ENCODE data around the gene TAP2. TPM values are rescaled to one million over a fixed set of nuclear protein-coding genes. Genes with fewer than 3 reads are reported as not detected.

TAP2 gene
- total and polyA plus RNA-seq, 2 donors (not counting 1 experiment from before 2014, with no cell fraction given), result 66.1 to 126 TPM

GRCh38 chr6:32819729-32820128, 18.8 kb downstream of the TAP2 start:
- peaks cover 0 to 4% of the 10 kb centered on the region in 2 experiments for H3K36me3 ChIP-seq (replicated peaks in 1 of 2; ENCODE audit: control extremely low read depth in 1 of 2, control insufficient read depth in 1 of 2, extremely low read depth in 1 of 2, insufficient read depth in 2 of 2, low read length in 1 of 2)
- no peaks in the 10 kb centered on the region for H4K20me1 ChIP-seq (ENCODE audit: control insufficient read depth, insufficient read depth, low read length, poor library complexity, severe bottlenecking)
- ATAC-seq (ENCODE audit: low read depth) (no peak), DNase-seq (no peak)
- POLR2A ChIA-PET, result interaction anchor here (1.3 kb wide), 1 partner anchor 18 kb away, joined by 4 read pairs; the partner anchor contains the start of gene TAP2
- H3K79me2 ChIP-seq (ENCODE audit: control insufficient read depth, insufficient read depth, low read length), result peaks cover 39% of the 10 kb centered on the region
- peak overlapping the region in 1 of 2 donors; percentile 27 for H3K27ac ChIP-seq (ENCODE audit: low read length in 2 of 2)
- no peak overlapping the region for H3K4me3 ChIP-seq (ENCODE audit: control extremely low read depth in 1 of 5, extremely low read depth in 1 of 5, insufficient read depth in 1 of 5, low read depth in 2 of 5, low read length in 4 of 5)
- Mint-ChIP-seq H3K9me3 (ENCODE audit: insufficient read depth) (no peaks in the 10 kb centered on the region), H3K27ac (peak overlapping the region; percentile 56), H3K27me3 (no peaks in the 10 kb centered on the region), H3K4me3 (peak overlapping the region; percentile 15), H3K4me1 (peaks cover 66% of the 10 kb centered on the region)
- no peaks in the 10 kb centered on the region for H3K9me3 ChIP-seq (ENCODE audit: control extremely low read depth in 1 of 3, control insufficient read depth in 2 of 3, insufficient read depth in 1 of 3, low read length in 2 of 3)
- CTCF ChIA-PET, result interaction anchor here (1.0 to 4.1 kb wide), 7 partner anchors 8 to 67 kb away, joined by 4 to 24 read pairs (median 4); partner anchors contain the start of gene TAP2
- H3K9ac ChIP-seq (ENCODE audit: low read length), result no peak overlapping the region
- no peaks in the 10 kb centered on the region for H3K27me3 ChIP-seq (replicated peaks in 1 of 4; ENCODE audit: control extremely low read depth in 1 of 4, control insufficient read depth in 3 of 4, insufficient read depth in 4 of 4, low read length in 3 of 4)
- no peak overlapping the region for H2AFZ ChIP-seq (ENCODE audit: insufficient read depth, low read depth, low read length, poor library complexity, severe bottlenecking)
- peaks cover 56% of the 10 kb centered on the region in 2 donors for H3K4me1 ChIP-seq (ENCODE audit: control insufficient read depth in 2 of 2, insufficient read depth in 2 of 2, low read length in 2 of 2)
- no CpG with 5 or more reads among the region's 3 CpGs for WGBS (ENCODE audit: insufficient coverage)
- TF ChIP-seq CTCF (IDR thresholded peaks at IDR 0.05), result no peak
- TF ChIP-seq EZH2 (IDR thresholded peaks at IDR 0.05; ENCODE audit: borderline replicate concordance, insufficient read depth, low read depth, low read length, poor library complexity, severe bottlenecking), result no peak
- intact Hi-C loops (cut with micrococcal nuclease), result loop anchor here (5.0 to 10.0 kb wide), 2 partner anchors 48 to 125 kb away; partner anchors contain the start of gene HLA-DMB
- H3K4me2 ChIP-seq (replicated peaks; ENCODE audit: low read depth, low read length, poor library complexity, severe bottlenecking), result peak overlapping the region; percentile 26

- DNase-seq, result no peak
- H3K27ac Mint-ChIP-seq, result peak overlapping the region; percentile 51
- Histone ChIP-seq H3K9me3 (ENCODE audit: control extremely low read depth in 1 of 3, control insufficient read depth in 2 of 3, insufficient read depth in 1 of 3, low read length in 2 of 3) (no peaks in the 10 kb centered on the region), H3K79me2 (ENCODE audit: control insufficient read depth, insufficient read depth, low read length) (peaks cover 48% of the 10 kb centered on the region), H3K27ac (ENCODE audit: low read length in 2 of 2) (peak overlapping the region in 1 of 2 donors; percentile 11), H2AFZ (ENCODE audit: insufficient read depth, low read depth, low read length, poor library complexity, severe bottlenecking) (no peak overlapping the region), H3K27me3 (replicated peaks in 1 of 4; ENCODE audit: control extremely low read depth in 1 of 4, control insufficient read depth in 3 of 4, insufficient read depth in 4 of 4, low read length in 3 of 4) (no peaks in the 10 kb centered on the region), H3K9ac (ENCODE audit: low read length) (no peak overlapping the region), H3K36me3 (replicated peaks in 1 of 2; ENCODE audit: control extremely low read depth in 1 of 2, control insufficient read depth in 1 of 2, extremely low read depth in 1 of 2, insufficient read depth in 2 of 2, low read length in 1 of 2) (peaks cover 0 to 13% of the 10 kb centered on the region in 2 experiments), H3K4me2 (replicated peaks; ENCODE audit: low read depth, low read length, poor library complexity, severe bottlenecking) (peak overlapping the region; percentile 26), H3K4me1 (ENCODE audit: control insufficient read depth in 2 of 2, insufficient read depth in 2 of 2, low read length in 2 of 2) (peaks cover 65% of the 10 kb centered on the region in 2 donors), H3K4me3 (ENCODE audit: control extremely low read depth in 1 of 5, extremely low read depth in 1 of 5, insufficient read depth in 1 of 5, low read depth in 2 of 5, low read length in 4 of 5) (peak overlapping the region in 1 of 5 experiments; percentile 2), H4K20me1 (ENCODE audit: control insufficient read depth, insufficient read depth, low read length, poor library complexity, severe bottlenecking) (peaks cover 1% of the 10 kb centered on the region)
- no peak for ATAC-seq (ENCODE audit: low read depth)
- H3K9me3 Mint-ChIP-seq (ENCODE audit: insufficient read depth), result no peaks in the 10 kb centered on the region
- H3K27me3 Mint-ChIP-seq, result no peaks in the 10 kb centered on the region
- POLR2A ChIA-PET, result no interaction called here
- CTCF ChIA-PET, result interaction anchor here (1.4 to 4.1 kb wide), 4 partner anchors 9 to 50 kb away, joined by 4 to 24 read pairs (median 13); partner anchors contain the start of gene TAP2
- intact Hi-C loops (cut with micrococcal nuclease), result loop anchor here (5.0 to 10.0 kb wide), 2 partner anchors 48 to 126 kb away; partner anchors contain the start of gene HLA-DMB
- WGBS (ENCODE audit: insufficient coverage), result 0% methylated on average over 1 of the region's 2 CpGs
- peaks cover 75% of the 10 kb centered on the region for H3K4me1 Mint-ChIP-seq
- TF ChIP-seq CTCF (IDR thresholded peaks at IDR 0.05) (no peak), EZH2 (IDR thresholded peaks at IDR 0.05; ENCODE audit: borderline replicate concordance, insufficient read depth, low read depth, low read length, poor library complexity, severe bottlenecking) (no peak)
- peak overlapping the region; percentile 30 for H3K4me3 Mint-ChIP-seq
Observed at GRCh38 chr6:32818867-32819266, 19.7 kb downstream of the TAP2 start.
